ENCODE measurements around the gene PPFIA2.

The PPFIA2 gene

GRCh38 chr12:81403348-81403747 lies 355.8 kb downstream of the PPFIA2 start:
- no peaks in the 10 kb centered on the region for H3K36me3 ChIP-seq
- no peak for TF ChIP-seq CTCF (IDR thresholded peaks at IDR 0.05; ENCODE audit: low read depth, low read length)
- H3K4me1 ChIP-seq: no peaks in the 10 kb centered on the region
- no peaks in the 10 kb centered on the region for H3K27me3 ChIP-seq
- H3K9me3 ChIP-seq: no peaks in the 10 kb centered on the region
- no peak overlapping the region for H3K4me3 ChIP-seq (ENCODE audit: low read depth, low read length)
- DNase-seq: no peak

GRCh38 chr12:81401241-81401640 lies 357.9 kb downstream of the PPFIA2 start:
- no peak for DNase-seq
- Histone ChIP-seq H3K4me3 (ENCODE audit: low read depth, low read length) (no peak overlapping the region), H3K36me3 (no peaks in the 10 kb centered on the region), H3K9me3 (no peaks in the 10 kb centered on the region), H3K4me1 (no peaks in the 10 kb centered on the region), H3K27me3 (no peaks in the 10 kb centered on the region)
- no peak for TF ChIP-seq CTCF (IDR thresholded peaks at IDR 0.05; ENCODE audit: low read depth, low read length)

GRCh38 chr12:81400024-81400423 lies 359.1 kb downstream of the PPFIA2 start:
- no peaks in the 10 kb centered on the region for H3K27me3 ChIP-seq
- H3K36me3 ChIP-seq: no peaks in the 10 kb centered on the region
- H3K4me1 ChIP-seq: no peaks in the 10 kb centered on the region
- H3K4me3 ChIP-seq (ENCODE audit: low read depth, low read length): no peak overlapping the region
- H3K9me3 ChIP-seq: no peaks in the 10 kb centered on the region
- TF ChIP-seq CTCF (IDR thresholded peaks at IDR 0.05; ENCODE audit: low read depth, low read length): no peak
- no peak for DNase-seq

- no peak for DNase-seq
- Histone ChIP-seq H3K4me3 (ENCODE audit: low read depth, low read length) (no peak overlapping the region), H3K9me3 (no peaks in the 10 kb centered on the region), H3K4me1 (no peaks in the 10 kb centered on the region), H3K36me3 (no peaks in the 10 kb centered on the region), H3K27me3 (no peaks in the 10 kb centered on the region)
- TF ChIP-seq CTCF (IDR thresholded peaks at IDR 0.05; ENCODE audit: low read depth, low read length): no peak
These were observed 363.7 kb downstream of the PPFIA2 start for GRCh38 chr12:81395431-81395830.

- H3K9me3 ChIP-seq: no peaks in the 10 kb centered on the region
- H3K4me3 ChIP-seq (ENCODE audit: low read depth, low read length): no peak overlapping the region
- TF ChIP-seq CTCF (IDR thresholded peaks at IDR 0.05; ENCODE audit: low read depth, low read length): no peak
- H3K36me3 ChIP-seq: no peaks in the 10 kb centered on the region
- no peaks in the 10 kb centered on the region for H3K27me3 ChIP-seq
- no peaks in the 10 kb centered on the region for H3K4me1 ChIP-seq
- no peak for DNase-seq
These were observed 369.5 kb downstream of the PPFIA2 start for GRCh38 chr12:81389550-81390099.

- TF ChIP-seq CTCF (IDR thresholded peaks at IDR 0.05; ENCODE audit: low read depth, low read length): no peak
- Histone ChIP-seq H3K4me3 (ENCODE audit: low read depth, low read length) (no peak overlapping the region), H3K4me1 (no peaks in the 10 kb centered on the region), H3K36me3 (no peaks in the 10 kb centered on the region), H3K9me3 (no peaks in the 10 kb centered on the region), H3K27me3 (no peaks in the 10 kb centered on the region)
- no peak for DNase-seq
These were observed 373.0 kb downstream of the PPFIA2 start for GRCh38 chr12:81386101-81386500.
